H7 (cell line): Measurements from ENCODE around the gene C16orf89. TPM values are rescaled to one million over a fixed set of nuclear protein-coding genes. Genes with fewer than 3 reads are reported as not detected.
"Not testable (repeated sequence)": the region's sequence is repeated elsewhere in the genome, so short reads cannot be mapped to it uniquely, and the experiment has no call there.

Experiments used
- DNase-seq: peaks from one replicate; pipeline ENCODE4 v3.0.0; 2012
- H3K27me3 ChIP-seq: 2 replicates; pipeline ENCODE4 v1.6.0; 2011; ENCODE audit warnings: mild to moderate bottlenecking, low read length; ENCODE audit not compliant: control insufficient read depth, insufficient read depth
- H3K36me3 ChIP-seq: replicated peaks from 2 replicates; pipeline ENCODE4 v1.5.1; 2011; ENCODE audit warnings: low read length; ENCODE audit not compliant: control insufficient read depth, insufficient read depth
- H3K4me3 ChIP-seq: 2 replicates; pipeline ENCODE4 v1.5.1; 2011; ENCODE audit warnings: low read depth, mild to moderate bottlenecking, control low read depth, low read length, moderate library complexity; ENCODE audit not compliant: insufficient read depth
- total RNA-seq: library from RNA; depleted of rRNA; stranded (reverse); fragments of >200 nt; shearing (Covaris generic); gene quantifications from 2 replicates; pipeline ENCODE4 v1.2.3, GENCODE V29; 2014

C16orf89 gene
- total RNA-seq, 1 experiment from 2014 or later = 4.1 TPM

DNA sequence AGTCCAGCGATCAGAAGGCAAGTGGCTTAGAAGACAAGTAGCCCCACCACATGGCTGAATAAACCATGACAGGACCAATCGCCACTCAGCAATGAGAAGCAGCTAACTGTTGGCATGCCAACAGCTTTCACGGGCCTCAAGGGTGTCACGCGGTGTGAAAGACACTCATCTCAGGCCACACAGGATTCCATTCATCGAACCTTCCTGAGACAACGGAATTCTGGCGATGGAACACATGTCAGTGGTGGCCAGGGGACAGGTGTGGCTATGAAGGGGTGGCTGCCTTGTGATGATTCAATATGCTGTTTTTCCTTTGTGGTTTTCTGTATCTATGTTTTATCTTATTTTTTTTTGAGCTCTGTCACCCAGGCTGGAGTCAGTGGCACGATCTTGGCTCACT, 24.8 kb upstream of the C16orf89 start:
- H3K4me3 ChIP-seq, DNase-seq, H3K36me3 ChIP-seq, H3K27me3 ChIP-seq: not testable (repeated sequence)

- H3K4me3 ChIP-seq, DNase-seq, H3K27me3 ChIP-seq, H3K36me3 ChIP-seq: not testable (repeated sequence)
These were observed 24.3 kb upstream of the C16orf89 start for GRCh38 chr16:5089911-5090555.

DNA sequence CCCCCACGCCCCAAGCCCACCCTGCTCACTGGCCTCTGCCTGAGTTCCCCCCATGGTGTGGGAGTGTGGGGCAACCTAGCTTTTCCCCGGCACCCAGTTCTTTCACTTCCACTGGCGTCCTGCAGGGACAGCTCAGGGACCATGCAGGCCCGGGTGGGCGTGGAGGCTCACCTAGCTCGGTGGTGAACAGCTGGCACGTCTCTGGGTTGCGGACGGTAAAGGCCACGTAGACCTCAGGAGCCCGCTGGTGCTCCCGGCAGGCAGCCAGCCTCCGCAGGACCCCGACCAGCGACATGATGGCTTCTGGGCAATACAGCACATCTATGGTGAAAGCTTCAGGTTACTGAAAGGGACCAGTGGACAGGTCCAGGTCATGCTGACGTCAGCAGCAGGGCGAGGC, 23.2 kb upstream of the C16orf89 start:
- DNase-seq, H3K4me3 ChIP-seq, H3K27me3 ChIP-seq: not testable (repeated sequence)
- peaks cover 10% of the 10 kb centered on the region for H3K36me3 ChIP-seq

DNA sequence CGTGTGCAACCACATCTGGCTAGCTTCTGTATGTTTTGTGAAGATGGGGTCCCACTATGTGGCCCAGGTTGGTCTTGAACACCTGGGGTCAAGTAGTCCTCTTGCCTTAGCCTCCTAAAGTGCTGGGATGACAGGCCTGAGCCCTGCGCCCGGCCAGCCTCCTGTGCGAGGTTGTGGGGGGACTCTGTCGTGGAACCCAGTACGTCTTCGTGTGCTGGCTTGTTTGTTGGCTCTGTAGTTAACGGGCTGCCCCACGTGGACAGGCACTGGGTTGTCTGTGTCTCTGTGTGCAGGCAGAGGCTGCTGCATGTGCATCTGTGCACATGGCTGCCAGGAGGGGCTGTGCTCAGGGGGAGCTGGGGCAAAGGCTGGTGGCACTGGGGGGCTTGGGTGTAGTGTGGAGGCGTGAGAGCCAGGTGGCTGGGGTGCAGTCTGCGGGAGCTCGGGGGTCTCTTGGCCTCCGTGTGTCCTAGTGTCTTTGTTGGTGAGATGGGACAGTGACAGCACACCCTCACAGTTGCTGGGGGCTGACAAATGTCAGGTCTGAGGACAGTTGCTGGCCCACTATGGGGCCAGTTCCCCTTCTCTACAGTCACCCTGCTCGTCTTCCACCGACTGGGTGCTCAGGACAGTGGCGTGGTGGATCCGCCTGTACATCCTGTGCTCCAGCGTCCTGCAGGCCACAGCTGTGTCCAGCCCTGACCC, 22.5 kb upstream of the C16orf89 start:
- peaks cover 10% of the 10 kb centered on the region for H3K36me3 ChIP-seq
- not testable (repeated sequence) for H3K4me3 ChIP-seq, H3K27me3 ChIP-seq, DNase-seq

DNA sequence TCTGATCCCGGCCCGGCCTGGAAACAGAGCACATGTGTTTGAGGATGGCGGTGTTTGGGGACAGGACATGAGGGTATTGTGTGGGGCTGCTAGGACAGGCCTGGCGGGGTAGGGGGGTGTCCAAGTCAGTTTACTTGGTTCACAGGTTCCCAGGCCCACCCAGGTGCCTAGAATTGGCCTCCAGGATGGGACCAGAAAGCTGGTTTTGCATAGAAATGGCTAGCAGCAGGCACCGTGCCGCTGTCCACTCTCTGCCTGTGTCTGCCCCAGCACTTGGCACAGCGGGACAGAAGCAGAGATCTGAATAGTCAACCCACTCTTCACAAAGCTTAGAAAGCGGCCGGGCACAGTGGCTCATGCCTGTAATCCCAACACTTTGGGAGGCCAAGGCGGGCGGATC, 20.0 kb upstream of the C16orf89 start:
- not testable (repeated sequence) for H3K27me3 ChIP-seq, DNase-seq, H3K4me3 ChIP-seq
- H3K36me3 ChIP-seq = peaks cover 10% of the 10 kb centered on the region

DNA sequence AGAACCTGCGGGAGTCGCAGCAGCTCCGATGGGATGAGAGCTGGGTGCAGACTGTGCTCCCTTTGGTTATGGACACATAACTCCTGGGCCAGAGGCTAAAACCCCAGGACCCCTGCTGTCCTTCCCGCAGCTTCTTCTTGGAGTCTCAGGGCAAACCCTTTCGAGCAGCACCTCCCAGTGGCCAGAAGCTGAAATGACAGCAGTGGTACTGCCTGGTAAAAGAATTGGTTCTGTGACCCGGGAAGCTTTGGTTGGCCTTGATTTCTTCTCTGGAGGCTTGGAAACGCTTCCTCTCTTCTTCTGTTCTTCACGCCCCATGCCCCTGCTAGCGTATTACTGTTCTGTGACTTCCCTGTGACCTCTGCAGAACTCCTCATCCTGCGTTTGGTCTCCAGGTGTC, 19.0 kb upstream of the C16orf89 start:
- not testable (repeated sequence) for H3K36me3 ChIP-seq, H3K4me3 ChIP-seq, H3K27me3 ChIP-seq
- peak; percentile 84 for DNase-seq

DNA sequence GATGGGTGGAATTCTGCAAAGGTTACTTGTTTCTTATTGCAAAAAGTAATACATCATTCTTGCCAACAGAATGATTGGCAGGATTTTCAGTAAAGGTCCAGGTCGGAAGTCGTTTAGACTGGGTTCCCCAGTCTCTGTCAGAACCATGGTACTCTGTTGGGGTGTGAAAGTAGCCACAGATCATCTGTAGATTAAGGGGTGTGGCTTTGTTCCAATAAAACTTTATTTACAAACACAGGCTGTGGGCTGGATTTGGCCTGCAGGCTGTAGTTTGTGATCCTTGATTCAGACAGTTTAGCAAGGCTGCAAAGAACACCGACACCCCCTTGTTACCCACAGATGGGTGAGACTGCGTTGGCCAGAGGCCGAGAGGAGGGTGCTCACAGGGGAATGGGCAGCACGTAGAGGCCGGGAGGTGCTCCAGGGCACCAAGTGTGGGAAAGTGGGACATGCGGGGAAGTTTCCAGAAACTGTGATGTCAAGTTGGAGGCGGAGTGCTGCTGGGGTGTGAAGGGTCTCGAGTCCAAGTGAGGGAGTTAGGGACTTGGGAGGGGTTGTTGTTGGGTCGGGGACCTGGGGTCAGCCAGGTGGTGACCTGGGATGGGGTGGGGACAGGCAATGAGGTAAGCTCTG, 18.5 kb upstream of the C16orf89 start:
- H3K27me3 ChIP-seq, H3K4me3 ChIP-seq, DNase-seq, H3K36me3 ChIP-seq: not testable (repeated sequence)

GRCh38 chr16:5083646-5084045, 17.9 kb upstream of the C16orf89 start:
- not testable (repeated sequence) for H3K27me3 ChIP-seq, DNase-seq, H3K4me3 ChIP-seq, H3K36me3 ChIP-seq

- DNase-seq, H3K4me3 ChIP-seq, H3K27me3 ChIP-seq, H3K36me3 ChIP-seq: not testable (repeated sequence)
These were observed 15.2 kb upstream of the C16orf89 start for GRCh38 chr16:5080996-5081395.

- peaks cover 13% of the 10 kb centered on the region for H3K36me3 ChIP-seq
- not testable (repeated sequence) for DNase-seq, H3K4me3 ChIP-seq, H3K27me3 ChIP-seq
These were observed 14.7 kb upstream of the C16orf89 start for GRCh38 chr16:5080461-5080860.

GRCh38 chr16:5078626-5079025, 12.9 kb upstream of the C16orf89 start:
- H3K4me3 ChIP-seq = no peak overlapping the region
- no peak for DNase-seq
- H3K36me3 ChIP-seq = peaks cover 13% of the 10 kb centered on the region
- no peaks in the 10 kb centered on the region for H3K27me3 ChIP-seq

- DNase-seq = no peak
- H3K27me3 ChIP-seq = no peaks in the 10 kb centered on the region
- H3K4me3 ChIP-seq = no peak overlapping the region
- peaks cover 13% of the 10 kb centered on the region for H3K36me3 ChIP-seq
These were observed 11.5 kb upstream of the C16orf89 start for GRCh38 chr16:5077304-5077703.

DNA sequence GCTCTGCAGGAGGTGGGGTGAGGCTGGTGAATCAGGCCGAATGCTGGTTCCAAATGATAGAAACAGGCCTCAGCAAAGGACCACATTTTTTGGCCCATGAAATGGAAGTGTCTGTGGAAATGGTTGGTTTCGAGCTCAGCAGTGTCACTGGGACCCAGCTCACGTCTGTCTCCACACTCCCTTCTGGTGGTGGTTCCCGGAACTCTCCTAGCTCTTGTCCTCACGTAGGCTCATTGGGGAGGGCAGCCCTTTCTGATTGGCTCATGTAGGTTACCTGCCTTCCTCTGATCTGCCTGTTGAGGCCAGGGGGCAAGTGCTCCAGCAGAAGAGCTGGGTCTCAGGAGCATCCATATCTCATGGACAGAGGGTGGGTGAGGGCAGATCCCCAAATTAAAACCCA, 9.9 kb upstream of the C16orf89 start:
- peaks cover 13% of the 10 kb centered on the region for H3K36me3 ChIP-seq
- peak; percentile 75 for DNase-seq
- no peak overlapping the region for H3K4me3 ChIP-seq
- H3K27me3 ChIP-seq = no peaks in the 10 kb centered on the region

DNA sequence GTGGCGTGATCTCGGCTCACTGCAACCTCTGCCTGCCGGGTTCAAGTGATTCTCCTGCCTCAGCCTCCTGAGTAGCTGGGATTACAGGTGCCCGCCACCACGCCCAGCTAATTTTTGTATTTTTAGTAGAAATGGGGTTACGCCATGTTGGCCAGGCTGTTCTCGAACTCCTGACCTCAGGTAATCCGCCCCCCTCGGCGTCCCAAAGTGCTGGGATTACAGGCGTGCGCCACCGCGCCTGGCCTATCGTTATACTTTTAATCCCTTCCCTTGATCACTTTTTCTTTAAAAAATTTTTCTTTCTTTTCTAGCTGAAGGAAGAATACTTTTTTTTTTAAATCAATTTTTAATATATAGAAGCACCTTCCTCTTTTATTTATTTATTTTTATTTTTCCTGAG, 8.0 kb upstream of the C16orf89 start:
- H3K27me3 ChIP-seq, H3K4me3 ChIP-seq, DNase-seq: not testable (repeated sequence)
- peaks cover 13% of the 10 kb centered on the region for H3K36me3 ChIP-seq

DNA sequence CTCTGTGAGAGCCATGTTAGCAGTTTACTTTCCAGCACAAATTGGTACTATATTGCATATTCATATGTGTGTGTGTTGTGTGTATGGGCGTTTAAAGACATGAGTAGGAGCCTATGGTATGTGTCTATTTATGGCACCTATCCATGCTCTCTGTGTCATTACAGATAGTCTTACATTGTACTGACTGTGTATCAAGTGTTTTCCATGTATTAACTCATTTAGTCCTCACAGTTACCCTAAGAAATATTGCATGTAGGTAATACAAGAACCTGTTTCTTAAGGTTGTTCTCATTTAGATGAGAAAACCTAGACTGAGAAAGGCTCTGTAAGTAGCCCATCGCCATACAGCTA, 7.5 kb upstream of the C16orf89 start:
- Histone ChIP-seq H3K4me3 (no peak overlapping the region), H3K27me3 (no peaks in the 10 kb centered on the region), H3K36me3 (peaks cover 13% of the 10 kb centered on the region)
- DNase-seq = no peak
